ENCODE results near the gene ZNF648.
"Not testable (repeated sequence)": the region's sequence is repeated elsewhere in the genome, so short reads cannot be mapped to it uniquely, and the experiment has no call there.

Gene ZNF648

DNA sequence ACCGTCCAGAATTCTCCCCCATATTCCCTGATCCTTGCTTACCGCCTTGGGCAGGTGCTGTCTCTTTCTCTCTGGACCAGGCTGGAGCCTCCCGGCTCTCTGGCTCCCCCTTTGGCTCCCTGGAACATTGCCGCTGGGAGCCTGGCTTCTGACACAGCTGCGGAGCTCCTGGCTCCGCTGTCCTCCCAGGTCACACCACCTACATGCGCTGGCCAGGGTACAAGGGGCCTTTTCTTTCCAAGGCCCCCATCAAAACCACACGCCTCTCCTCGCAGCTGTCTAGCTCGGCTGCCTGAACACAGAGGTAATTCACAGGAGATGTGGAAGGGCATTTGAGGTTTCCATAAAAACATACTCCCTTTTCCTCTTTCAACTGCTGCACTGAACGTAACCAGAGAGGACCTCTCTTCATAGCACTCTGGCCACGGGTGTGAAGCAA lies 7.5 kb upstream of the ZNF648 start:
- peak; percentile 31 for DNase-seq

DNA sequence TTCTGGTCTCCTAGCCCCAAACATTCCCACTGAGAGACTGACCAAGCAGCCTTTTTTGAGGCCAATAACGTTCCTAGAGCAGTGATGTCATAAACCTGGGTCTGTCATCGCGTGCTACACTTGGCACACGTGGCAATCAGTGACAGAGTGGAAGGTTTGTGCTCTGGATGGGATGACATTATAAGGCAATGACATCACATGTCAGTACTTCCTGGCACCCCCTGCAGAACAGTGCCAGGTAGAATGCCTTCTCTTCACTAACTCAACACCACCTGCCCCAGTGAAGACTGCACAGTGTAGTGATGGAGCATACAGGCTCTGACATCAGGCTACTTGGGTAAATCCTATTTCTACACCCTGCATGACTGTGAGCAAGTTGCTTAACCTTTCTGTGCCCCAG lies 5.4 kb upstream of the ZNF648 start:
- no peak for DNase-seq

DNA sequence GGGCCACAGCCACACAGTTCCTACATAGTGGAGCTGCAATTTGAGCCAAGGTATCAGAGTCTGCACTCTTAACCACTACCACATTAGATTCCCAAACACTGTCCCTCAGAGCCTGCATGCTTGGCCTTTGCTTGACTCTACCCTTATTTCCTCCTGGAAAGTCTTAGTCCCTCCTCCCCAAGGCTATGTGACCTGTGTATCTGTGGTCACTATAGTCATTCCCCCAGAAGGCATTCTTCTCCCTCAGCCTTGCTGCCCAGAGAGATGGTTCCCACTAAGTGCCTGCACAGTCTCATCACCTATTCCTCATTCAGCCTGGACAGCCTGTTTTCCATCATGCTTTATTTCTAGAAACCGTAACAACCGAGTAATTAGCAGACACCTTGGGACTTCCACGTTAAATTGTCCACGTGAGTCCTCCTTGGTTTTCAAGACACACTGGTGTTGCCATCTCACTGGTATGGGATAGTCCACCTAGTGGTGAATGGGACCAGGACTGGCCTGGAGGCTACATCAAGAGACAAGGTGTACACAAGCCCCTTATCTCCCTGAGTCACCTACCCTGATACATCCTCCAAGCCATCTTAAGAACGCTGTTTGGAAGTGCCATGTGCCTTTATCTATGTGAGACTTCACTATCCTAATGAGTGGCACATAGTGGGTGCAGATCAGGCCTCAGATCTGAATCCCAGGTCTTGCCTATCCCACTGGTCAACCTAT lies 3.8 kb upstream of the ZNF648 start:
- no peak for DNase-seq

DNA sequence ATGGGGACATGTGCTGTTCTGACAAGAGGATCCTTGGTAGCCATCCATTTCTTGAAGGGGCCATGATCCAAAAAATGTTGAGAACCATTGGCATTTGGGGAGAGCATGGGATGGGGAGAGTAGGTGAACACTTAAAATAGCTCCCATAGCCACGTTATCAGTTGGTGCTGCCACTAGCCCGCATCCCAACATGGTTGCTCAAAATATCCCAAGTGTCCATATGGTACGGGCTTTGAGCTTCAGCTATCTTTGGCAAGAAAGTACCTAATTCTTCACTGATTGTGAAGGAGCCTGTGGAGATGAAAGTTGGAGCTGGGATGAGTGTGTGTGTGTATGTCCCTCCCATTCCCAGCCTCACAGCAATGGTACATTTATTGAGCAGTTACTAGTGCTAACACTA lies 3.1 kb upstream of the ZNF648 start:
- no peak for DNase-seq

DNA sequence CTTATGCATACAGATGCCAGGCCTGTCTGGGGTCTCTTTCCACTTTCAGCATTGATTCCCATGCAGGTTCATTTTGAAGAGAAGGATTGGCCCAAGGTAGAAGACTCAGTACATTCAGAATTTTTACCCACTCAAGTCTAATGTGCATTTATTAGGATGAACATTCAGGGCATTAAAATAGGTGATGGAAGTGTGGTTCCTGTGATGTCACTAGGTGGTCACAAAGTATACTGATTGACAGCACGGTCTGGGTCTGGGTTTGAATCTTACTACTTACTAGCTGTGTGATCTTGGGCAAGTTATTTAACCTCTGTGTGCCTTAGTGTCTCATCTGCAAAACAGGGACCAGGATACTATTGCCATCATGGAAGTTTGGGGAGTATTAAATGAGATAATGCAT lies 711 bp upstream of the ZNF648 start:
- no peak for DNase-seq

DNA sequence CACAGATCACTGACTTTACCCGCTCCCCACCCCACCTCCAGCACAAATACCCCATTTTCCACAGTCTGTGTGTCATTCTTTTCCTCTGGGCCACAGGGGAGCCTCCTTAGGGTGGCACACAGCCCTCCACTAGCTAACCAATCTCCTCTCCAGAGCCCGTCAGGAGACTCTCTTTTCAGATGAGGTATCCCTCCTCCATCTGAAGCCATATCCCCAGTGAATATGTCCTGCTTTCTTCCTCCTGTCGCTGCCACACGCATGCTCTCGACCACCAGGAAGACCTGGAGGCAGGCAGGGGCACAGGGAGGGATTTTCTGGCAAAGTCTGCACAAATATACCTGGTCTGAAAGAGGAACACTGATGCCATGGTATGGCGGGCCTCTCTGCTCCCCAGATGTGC lies 635 bp downstream of the ZNF648 start:
- no peak for DNase-seq

DNA sequence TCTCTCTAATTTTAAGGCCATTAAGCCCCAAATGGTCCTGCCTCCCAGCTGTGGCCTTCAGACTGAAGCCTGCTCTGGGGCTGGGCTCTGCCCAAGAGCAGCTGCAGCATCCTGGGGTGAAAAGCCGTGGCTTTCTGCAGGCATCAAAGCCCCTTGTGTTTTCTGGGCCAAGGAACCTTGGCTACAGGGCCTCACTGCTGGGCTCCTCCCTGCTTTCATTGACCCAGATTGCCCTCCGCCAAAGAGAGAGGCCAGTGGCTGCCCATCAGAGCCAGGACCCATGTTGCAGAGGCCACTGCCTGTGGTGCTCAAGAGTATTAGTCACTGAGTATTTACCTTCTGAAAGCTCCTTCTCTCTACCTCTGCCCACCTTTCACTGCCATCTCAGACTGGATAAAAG lies 1.6 kb downstream of the ZNF648 start:
- DNase-seq, result no peak

DNA sequence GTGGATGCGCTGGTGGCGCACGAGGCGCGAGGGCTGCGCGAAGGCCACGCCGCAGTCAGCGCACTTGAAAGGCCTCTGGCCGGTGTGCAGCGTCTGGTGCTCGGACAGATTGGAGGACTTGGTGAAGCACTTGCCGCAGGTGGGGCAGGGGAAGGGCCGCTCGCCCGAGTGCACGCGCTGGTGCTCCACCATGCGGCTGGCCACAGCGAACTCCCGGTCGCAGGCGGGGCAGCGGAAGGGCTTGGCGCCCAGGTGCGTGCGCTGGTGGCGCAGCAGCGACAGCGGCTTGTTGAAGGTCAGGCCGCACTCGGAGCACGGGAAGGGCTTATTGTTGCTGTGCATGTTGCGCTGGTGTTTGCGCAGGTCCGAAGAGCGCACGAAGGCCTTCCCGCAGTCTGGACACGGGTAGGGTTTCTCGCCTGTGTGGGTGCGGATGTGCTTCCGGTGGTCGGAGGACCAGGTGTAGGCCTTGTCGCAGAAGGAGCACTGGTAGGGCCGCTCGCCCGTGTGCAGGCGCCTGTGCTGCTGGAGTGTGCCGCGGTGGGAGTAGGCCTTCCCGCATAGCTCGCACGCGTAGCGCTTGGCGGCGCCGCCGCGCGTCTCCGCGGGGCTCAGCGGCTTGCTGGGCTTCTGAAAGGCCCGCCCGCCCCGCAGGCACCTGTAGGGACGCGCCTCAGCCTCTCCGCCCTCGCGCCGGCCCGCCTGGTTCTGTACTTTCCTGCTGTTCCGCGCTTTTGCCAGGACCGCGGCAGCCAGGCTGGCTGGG lies 4.7 kb downstream of the ZNF648 start:
- no peak for DNase-seq

DNA sequence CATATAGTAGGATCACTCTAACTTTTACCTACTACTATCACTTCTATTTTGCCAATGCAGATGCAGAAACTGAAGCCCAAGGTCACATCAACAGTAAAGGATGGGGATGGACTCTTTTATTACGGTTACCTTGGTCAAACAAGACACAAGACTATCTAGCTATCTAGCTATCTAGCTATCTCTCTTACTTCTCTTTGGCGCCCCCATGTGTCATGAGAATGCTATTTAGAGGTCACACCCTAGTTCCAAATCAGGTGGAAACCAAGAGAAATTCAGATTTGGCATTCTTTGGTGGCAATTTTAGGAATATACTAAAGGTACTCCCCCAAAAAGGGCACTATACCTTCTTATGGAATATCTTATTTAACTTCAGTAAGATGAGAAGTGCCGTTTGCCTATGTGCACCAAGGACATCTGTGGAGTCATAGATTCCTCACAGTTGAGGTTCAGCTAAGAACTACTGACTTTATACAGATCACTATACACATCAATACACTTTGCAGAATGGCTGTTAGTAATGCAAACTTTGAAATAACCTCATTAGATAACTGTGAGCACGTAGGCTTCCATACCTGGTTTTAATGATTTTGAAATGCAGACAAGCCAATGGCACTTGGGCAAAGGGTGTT lies 6.7 kb downstream of the ZNF648 start:
- DNase-seq, result peak; percentile 68

DNA sequence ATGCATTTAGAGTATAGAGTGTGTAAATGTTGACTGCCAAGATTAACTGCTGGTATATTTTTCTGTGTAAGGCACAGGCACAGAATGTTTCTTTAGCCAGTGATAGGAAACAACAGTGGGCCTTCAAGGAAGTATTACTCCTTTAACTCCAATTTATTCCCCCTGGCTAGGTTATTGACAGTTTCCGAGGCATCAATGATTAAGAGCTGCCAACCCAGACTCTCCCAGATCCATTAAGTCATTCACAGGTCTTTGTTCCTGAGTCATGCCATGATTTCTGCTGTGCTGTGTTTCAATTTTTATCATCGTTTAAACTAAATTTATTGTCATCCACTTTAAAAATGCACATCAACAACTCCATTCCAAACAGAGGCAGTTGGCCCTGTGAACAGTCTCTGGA lies 9.2 kb downstream of the ZNF648 start:
- no peak for DNase-seq

DNA sequence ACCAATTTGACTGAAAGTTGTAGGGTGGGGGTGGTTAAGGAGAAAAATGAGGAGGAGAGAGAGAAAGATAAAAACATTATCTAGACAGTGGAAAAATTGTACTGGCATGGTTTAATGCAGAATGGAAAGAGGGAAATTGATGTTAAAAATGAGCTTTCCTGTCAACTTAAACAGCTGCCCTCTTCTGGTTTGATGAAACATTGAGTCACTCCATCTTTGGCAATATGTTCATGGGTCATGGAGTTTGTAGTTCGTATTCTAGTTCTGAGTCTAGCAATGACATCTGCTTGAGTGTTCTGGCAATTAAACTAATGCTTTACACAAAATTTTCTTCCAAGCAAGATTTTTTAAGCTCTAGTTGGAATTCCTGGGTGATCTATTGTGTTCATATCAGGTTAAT lies 9.6 kb downstream of the ZNF648 start:
- DNase-seq, result no peak

DNA sequence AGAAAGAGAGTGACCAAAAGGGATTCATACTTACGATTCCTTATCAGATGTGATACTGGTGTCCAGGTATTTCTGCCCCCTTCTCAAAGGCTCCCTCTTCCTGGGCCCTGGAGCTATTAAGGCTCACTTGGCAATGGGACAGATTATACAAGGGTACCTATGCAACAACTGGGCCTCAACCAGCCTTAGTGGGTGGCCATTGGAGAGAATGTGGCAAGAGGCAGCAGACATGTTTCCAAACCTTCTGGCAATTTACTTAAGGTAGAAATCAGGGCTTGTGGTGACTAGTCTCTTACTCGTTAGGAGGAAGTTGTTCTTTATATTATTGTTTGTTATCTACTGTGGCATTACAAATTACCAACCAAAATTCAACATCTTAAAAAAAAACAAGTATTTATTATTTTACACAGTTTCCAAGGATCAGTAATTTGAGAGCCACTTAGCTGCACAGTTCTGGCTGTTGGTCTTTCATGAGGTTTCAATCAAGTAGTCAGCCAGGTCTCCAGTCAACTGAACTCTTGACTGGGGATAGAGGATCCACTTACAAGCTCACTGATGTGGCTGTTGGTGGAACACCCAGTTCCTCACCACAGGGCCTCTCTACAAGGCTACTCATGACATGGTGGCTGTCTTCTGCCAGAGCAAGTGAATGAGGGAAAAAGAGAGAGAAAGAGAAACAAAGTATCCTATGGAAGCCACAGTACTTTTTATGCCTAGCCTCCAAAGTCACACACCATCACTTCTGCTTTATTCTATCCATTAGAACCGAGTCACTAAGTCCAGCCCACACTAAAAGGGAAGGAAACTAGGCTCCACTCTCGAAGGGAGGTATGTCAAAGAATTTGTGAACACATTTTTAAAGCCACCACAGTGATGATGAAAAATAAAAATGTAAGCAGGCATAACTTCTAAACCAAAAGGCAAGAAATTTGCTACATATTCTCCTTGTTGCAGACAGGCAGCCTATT lies 10.7 kb downstream of the ZNF648 start:
- DNase-seq, result no peak

DNA sequence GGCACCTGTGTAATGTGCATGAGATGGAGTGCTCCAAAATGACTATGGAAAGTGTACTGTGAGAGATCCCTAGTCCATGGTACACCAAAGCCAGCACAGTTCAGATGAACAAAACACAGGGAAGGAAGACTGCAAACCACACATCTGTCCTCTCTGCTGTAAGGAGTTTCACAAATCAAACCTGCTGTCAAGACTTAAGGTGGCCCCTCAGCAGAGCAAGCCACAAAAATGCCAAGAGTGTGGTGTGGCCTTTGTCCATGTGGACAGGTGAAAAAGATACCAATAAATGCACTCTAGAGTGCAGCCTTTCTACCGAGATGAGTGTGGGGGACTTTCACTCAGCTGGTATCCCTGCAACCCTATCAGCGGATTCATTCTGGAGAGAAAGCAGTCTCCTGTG lies 12.9 kb downstream of the ZNF648 start:
- DNase-seq, result no peak

DNA sequence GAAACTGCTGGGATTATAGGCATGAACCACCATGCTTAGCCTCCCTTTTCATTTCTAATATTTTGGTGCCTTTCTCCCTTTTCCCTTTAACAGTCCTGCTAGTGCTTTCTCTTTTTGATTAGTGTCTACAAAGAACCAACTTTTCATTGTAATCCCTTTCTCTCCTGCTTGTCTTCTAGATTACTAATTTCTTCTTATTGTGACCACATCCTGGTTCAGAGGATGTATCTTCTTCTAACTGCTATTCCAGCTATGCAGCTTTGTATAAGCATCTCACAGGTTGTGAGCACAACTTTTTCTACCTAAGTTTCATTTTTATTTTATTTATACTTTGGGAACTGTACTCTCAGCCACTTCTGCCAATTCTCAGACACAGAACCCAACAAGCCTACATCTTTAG lies 14.7 kb downstream of the ZNF648 start:
- DNase-seq, result no peak

DNA sequence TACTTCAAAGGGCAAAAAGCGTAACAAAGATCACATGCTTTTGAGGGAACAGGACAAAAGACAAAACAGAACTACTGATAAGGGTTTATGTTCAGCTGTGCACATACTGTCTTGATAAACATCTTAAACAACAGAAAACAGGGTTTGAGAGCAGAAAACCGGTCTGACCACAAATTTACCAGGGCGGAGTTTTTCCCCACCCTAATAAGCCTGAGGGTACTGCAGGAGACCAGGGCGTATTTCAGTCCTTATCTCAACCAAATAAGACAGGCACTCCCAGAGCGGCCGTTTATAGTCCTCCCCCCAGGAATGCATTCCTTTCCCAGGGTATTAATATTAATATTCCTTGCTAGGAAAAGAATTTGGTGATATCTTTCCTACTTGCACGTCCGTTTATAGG lies 16.0 kb downstream of the ZNF648 start:
- DNase-seq, result not testable (repeated sequence)

DNA sequence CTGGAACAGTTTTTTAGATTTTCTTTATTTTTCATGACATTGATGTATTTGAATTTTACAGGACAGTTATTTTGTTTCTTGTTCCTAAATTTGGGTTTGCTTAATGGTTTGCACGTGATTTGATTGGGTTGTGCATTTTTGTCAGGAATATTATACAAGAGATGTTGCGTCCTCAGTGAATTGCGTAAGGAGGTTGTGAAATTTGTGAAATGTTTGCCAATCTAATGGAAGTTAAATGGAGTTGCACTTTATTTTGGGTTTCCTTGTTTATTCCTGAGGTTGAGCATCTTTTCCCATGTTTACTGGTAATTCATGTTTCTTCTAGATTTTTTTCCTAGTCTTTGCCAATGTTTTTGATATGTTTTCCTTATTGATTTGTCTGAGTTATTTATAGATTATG lies 19.9 kb downstream of the ZNF648 start:
- no peak for DNase-seq

DNA sequence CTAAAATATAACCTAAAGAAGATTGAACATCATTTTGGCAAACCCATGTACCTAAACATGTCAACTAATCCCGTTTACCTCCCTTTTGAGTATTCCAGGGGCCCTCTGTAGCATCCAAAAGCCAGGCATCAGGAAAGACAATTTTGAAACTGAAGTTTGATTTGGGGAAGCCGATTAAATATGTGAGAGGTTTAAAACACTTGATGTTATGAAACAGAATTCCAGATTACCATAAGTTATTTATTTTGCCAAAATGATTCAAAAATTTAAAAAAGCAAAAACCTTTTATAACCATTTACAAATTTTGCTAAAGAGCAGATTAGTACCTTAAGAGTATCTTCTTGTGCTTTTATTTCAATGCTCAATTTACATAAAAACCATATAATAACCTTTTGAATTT lies 23.3 kb downstream of the ZNF648 start:
- DNase-seq, result no peak

DNA sequence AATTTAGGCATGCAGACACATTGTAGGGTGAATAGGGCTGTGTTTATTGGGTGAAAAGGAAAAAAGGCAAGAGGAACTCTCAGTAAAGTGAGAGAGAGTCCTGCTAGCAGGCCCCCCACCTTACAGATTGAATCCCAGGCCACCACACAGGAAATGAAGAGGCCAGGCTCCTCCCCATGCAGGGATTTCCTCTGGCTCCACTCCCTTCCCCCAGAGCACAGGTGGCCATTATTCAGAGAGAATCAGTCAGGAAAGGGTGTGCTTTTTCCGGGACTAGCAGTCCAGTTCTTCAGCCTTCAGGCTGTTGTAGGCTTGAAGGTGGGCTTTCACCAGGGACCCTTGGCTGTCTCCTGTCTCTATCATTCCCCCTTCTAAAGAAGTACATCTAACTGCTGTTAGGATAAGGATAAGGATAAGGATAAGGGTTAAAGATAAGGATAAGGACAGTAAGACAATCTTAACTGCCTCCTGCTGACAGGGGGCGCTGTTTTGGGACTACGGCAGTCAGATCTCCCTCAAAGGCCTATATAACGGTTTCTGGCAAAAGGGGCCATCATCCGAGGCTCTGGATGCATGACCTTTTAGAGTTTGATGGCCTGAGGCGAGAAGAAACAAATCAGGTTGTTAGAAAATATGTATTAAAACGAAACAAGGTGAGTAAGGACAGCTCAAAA lies 26.3 kb downstream of the ZNF648 start:
- DNase-seq, result no peak

DNA sequence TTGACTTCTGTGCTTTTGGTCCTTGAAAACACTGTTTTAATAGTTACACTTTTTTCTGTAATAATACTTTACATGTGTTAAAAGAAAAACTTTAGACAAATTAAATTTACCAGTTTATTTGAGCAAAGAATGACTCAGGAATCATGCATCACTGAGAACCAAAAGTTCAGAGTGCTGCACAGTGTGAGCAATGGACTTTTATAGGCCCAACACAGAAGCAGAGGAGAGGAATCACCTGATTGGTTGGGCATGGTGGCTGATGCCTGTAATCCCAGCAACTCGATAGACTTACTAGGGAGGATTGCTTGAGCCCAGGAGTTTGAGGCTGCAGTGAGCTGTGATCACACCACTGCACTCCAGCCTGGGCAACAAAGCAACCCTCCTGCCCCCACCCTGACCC lies 29.3 kb downstream of the ZNF648 start:
- no peak for DNase-seq

DNA sequence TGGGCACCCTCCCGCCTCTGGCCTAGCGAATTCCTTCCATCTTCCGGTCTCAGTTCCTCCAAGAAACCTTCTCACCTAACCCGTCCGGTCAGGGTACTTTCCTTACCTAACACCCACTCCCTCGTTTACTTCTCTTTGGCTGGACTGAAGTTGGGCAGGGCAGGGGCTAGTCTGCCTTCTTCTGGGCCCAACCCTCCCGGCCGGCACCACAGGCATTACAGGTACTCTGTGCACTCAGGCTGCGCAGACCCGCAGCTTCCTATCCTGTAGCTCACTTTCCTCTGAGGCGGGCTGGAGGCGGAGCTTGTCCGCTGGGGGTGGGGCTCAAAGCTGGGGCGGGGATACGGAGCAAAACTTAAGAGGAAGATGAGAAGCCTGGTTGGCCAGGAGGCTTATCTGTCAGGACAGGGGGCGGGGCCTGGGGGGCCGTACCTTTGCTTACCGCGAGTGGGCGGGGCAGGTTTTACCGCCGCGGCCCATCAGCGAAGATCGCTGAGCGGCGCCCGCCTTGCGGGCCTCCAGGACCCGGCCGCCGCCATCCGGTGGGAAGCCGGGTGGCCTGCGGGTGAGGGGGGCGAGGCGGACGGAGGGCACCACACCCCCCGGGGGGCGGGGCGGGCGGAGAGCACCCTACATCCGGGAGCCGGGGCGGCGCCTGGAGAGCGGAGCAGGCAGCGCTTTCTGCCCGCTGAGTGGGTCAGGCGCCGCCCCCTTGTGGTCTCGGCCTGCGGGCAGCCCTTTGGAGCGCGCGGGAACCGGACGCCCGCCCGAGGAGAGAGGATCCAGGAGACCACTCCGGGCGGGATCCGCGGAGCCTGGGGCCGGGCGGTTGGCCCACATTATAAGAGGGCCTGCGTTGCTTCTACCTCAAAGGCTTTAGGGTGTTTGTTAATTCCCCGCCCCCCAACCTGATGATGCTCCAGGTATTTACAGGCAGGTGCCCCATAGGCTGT lies 31.9 kb downstream of the ZNF648 start:
- DNase-seq, result peak; percentile 97

DNA sequence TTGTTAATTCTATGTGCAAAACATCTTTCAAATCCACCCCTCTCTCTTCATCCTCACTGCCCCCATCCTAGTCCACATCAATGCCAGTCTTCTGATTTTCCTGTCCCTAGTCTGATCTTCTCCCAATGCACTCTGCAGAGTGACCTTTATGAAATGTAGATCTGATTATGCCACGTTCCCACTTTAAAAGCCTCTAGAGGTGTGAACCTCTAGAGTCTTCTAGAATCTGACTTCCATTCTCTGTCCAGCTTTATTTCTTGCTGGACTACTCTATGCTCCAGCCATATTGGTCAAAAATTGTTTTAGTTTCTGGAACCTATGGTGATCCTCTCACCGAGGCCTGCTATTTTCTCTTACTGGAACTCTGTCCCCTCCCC lies 32.5 kb downstream of the ZNF648 start:
- DNase-seq, result no peak

Measured in stimulated activated CD4-positive, alpha-beta T cell treated with anti-CD3 and anti-CD28 coated beads, Interleukin-4, amount 100 ng/mL, for 24 hours (primary cell).